ES-I3 (cell line): ENCODE results near the gene ZNF554.
"Not testable (repeated sequence)": the region's sequence is repeated elsewhere in the genome, so short reads cannot be mapped to it uniquely, and the experiment has no call there.

ENCODE experiments used
- H3K36me3 ChIP-seq: 2 replicates; pipeline ENCODE4 v1.6.1; 2013; ENCODE audit warnings: mild to moderate bottlenecking, low read length, control low read depth, moderate library complexity; ENCODE audit not compliant: insufficient read depth
- H3K4me1 ChIP-seq: 2 replicates; pipeline ENCODE4 v1.6.1; 2013; ENCODE audit warnings: mild to moderate bottlenecking, control low read depth, low read length; ENCODE audit not compliant: insufficient read depth
- H3K9ac ChIP-seq: 2 replicates; pipeline ENCODE4 v1.6.1; 2013; ENCODE audit warnings: low read depth, mild to moderate bottlenecking, low read length, moderate library complexity
- H3K9me3 ChIP-seq: 2 replicates; pipeline ENCODE4 v1.6.1; 2013; ENCODE audit warnings: mild to moderate bottlenecking, low read length, moderate library complexity; ENCODE audit not compliant: control insufficient read depth, insufficient read depth

ZNF554 gene

DNA sequence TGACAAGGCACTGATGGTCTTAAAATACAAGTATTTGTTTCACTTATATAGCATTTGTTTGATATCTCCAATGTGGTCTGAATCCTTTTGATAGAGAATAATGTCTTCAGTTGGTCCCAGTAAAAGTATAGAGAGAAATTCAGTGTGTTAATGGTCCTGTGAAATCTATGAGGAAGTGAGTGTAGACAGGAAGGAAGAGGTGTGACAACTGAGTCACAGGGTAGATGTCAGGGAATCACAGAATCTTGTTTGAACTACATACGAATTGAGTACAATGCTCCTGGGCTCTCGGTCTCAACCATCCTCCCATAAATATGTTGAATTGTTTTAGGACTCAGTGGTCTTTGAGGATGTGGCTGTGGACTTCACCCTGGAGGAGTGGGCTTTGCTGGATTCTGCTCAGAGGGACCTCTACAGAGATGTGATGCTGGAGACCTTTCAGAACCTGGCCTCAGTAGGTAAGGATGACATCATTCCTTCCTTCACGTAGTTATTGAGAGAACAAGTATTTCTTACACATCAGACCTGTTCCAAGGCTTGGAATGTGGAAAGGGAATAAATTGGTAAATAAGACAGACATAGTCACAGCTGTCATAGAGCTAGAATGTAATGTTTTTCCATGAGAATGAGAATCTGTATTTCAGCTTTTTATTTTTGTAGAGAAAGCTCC, 30.7 kb downstream of the ZNF554 start:
- H3K9ac ChIP-seq, result no peak overlapping the region
- H3K36me3 ChIP-seq, result peaks cover 36% of the 10 kb centered on the region
- H3K9me3 ChIP-seq, result peaks cover 48% of the 10 kb centered on the region
- no peaks in the 10 kb centered on the region for H3K4me1 ChIP-seq

GRCh38 chr19:2852598-2852997, 32.9 kb downstream of the ZNF554 start:
- H3K9me3 ChIP-seq, result peaks cover 54% of the 10 kb centered on the region
- H3K9ac ChIP-seq, result no peak overlapping the region
- peaks cover 38% of the 10 kb centered on the region for H3K36me3 ChIP-seq
- no peaks in the 10 kb centered on the region for H3K4me1 ChIP-seq

DNA sequence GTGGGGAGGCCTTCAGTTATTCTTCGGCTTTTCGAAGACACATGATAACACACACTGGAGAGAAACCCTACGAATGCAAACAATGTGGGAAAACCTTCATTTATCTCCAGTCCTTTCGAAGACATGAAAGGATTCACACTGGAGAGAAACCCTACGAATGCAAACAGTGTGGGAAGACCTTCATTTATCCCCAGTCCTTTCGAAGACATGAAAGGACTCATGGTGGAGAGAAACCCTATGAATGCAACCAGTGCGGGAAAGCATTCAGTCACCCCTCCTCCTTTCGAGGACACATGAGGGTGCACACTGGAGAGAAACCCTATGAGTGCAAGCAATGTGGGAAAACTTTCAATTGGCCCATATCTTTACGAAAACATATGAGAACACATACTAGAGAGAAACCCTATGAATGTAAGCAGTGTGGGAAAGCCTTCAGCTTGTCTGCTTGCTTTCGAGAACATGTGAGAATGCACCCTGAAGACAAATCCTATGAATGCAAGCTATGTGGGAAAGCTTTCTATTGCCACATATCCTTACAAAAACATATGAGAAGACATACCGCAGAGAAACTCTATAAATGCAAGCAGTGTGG, 33.4 kb downstream of the ZNF554 start:
- H3K9me3 ChIP-seq, result peaks cover 55% of the 10 kb centered on the region

GRCh38 chr19:2854849-2855248, 35.2 kb downstream of the ZNF554 start:
- Histone ChIP-seq H3K9me3 (peaks cover 52% of the 10 kb centered on the region), H3K36me3 (peaks cover 38% of the 10 kb centered on the region), H3K9ac (no peak overlapping the region), H3K4me1 (no peaks in the 10 kb centered on the region)

More for the DNA sequence above, 33.4 kb downstream of the ZNF554 start:
- Histone ChIP-seq H3K9ac (no peak overlapping the region), H3K4me1 (no peaks in the 10 kb centered on the region), H3K36me3 (peaks cover 38% of the 10 kb centered on the region)

DNA sequence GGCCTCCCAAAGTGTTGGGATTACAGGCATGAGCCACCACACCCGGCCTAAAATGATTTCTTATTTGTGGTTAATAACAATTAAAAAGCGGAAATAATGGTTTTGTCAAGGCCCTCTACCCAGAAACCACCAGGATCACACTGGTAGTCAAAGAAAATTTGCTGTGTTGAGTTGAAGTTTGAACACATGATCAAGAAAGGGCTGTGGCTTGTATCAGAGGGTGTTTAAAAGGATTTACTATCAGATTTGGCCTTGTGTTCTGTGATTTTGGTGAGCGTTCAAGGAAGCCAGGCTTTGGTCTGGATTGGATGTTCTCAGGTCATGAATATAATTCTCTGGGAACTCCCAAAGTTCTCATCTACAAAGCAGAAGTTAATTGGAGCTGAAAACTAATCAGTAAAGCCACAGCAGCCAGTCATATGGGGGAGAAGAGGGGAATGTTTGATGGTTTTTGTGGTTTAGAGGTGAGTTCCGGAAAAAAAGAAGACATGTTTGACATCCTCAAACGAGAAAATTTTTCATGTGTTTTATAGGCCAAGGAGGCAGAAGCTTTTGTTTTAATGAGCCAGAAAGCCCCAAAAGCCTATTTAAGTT, 36.9 kb downstream of the ZNF554 start:
- no peaks in the 10 kb centered on the region for H3K4me1 ChIP-seq
- H3K36me3 ChIP-seq, result peaks cover 34% of the 10 kb centered on the region
- H3K9ac ChIP-seq, result no peak overlapping the region
- peaks cover 43% of the 10 kb centered on the region for H3K9me3 ChIP-seq

DNA sequence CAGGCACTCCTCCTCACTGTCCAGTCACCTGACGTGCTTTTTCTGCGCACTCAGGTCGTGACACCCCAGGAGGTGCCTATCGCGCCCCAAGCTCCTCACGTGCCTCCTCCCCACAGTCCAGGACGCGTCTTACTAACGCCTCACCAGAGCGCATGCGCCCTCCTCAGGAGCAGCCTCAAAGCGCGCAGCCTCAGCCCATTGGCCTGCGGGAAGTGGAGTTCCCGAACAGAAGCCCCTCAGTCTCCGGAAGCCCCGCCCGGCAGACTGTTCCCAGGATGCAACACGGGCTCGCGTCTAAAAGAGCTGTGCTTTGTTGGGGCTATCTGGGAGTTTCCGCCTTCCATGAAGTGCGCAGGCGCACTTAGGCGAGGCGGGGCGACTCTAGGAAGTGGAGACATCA, 39.2 kb downstream of the ZNF554 start:
- H3K36me3 ChIP-seq, result peaks cover 12% of the 10 kb centered on the region; the same call in 1 of the 2 replicates
- peaks cover 25% of the 10 kb centered on the region for H3K9me3 ChIP-seq
- no peak overlapping the region for H3K9ac ChIP-seq
- no peaks in the 10 kb centered on the region for H3K4me1 ChIP-seq

- Histone ChIP-seq H3K9ac (no peak overlapping the region), H3K4me1 (no peaks in the 10 kb centered on the region), H3K36me3 (no peaks in the 10 kb centered on the region), H3K9me3 (peaks cover 4% of the 10 kb centered on the region)
Observed at GRCh38 chr19:2863816-2864215, 44.1 kb downstream of the ZNF554 start.

- H3K9me3 ChIP-seq, result no peaks in the 10 kb centered on the region
- no peaks in the 10 kb centered on the region for H3K4me1 ChIP-seq
- no peak overlapping the region for H3K9ac ChIP-seq
- H3K36me3 ChIP-seq, result no peaks in the 10 kb centered on the region
Observed at GRCh38 chr19:2865334-2866100, 45.8 kb downstream of the ZNF554 start.

DNA sequence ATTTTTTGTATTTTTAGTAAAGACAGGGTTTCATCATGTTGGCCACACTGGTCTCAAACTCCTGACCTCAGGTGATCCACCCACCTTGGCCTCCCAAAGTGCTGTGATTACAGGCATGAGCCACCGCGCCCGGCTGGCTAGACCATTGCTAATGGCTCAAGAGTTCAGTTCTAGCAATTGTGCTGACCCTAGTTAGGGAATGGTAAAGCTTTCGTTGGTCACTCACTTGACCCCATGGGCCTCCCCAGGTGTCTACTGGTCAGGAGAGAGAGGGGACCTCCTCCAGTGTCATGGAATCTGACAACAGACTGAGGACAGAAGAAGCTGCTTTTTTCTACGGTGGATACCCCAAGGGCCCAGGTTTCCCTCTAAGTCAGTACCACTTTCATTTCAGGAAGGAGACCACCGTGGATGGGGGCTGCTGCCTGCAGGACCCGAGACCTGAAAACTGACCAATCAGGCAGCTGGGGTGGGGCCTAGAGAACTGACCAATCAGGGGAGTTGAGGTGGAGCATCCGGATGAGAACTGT, 46.9 kb downstream of the ZNF554 start:
- Histone ChIP-seq H3K9me3 (no peaks in the 10 kb centered on the region), H3K36me3 (no peaks in the 10 kb centered on the region), H3K4me1 (no peaks in the 10 kb centered on the region), H3K9ac (no peak overlapping the region)

DNA sequence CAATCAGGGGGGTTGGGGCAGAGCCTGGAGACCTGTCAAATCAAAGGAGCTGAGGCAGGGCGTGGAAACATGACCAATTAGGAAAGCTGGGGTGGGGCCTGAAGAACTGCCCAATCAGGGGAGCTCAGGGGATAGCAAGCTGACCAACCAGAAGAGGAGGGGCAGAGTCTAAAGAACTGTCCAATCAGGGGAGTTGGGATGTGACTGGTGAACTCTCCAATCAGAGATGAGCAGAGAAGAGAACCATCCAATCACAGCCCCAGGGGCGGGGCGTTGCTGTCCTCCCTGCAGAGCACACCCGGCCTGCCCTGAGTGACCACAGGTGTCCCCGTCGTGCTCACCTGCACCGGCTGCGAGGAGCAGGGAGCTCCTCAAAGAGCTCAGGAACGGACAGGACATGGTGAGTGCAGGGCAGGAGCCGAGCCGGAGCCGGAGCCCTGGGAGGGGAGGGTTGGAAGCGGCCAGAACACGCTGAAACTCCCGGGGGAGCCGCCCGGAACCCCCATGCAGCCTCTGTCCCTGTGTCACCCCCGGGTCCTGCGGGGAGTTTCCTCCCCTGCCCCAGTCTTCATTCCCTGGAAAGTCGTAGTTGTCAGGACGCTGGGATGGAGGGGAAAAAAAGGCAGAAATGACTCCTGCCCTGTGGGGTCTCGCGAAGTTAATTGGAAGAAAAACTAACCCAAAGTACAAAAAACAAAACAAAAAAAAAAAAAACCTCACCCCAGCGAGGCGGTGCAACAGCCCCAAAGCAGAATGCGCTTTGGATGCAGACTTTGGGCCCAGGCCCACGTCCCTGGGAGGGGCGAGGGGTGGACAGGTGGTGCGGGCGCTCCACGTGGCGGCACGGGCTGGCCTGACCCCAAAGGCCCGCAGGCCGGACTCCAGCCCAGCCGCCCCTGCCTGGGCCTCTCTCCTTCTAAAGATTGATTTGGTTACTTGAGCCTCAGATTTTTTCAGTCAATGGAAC, 47.6 kb downstream of the ZNF554 start, which contains the start of gene ZNF556:
ZNF556 (plus strand) TSS at position 311 of the 967 bp plus-strand sequence; CDS start at position 398, 87 bp downstream.
- Histone ChIP-seq H3K36me3 (no peaks in the 10 kb centered on the region), H3K9me3 (no peaks in the 10 kb centered on the region), H3K4me1 (no peaks in the 10 kb centered on the region), H3K9ac (no peak within 1 kb of the TSS)

DNA sequence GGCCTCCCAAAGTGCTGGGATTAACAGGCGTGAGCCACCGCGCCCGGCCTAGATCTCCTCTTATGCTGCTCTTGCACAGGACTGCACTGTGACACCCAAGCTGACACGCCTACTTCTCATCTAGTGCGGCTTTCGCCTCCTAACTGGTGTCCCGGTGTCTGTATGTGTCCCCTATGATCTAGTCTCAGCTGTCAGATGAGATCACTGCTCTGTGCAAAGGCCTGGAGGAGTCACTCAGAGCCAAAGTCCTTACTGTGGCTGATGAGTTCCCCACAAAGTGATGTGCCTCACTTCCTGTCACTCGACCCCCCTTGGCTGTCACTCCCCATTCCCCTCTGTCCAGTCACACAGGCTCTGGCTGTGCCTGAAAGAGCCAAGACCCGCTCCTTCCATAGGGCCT, 50.0 kb downstream of the ZNF554 start:
- Histone ChIP-seq H3K9ac (no peak overlapping the region), H3K9me3 (no peaks in the 10 kb centered on the region), H3K4me1 (no peaks in the 10 kb centered on the region), H3K36me3 (no peaks in the 10 kb centered on the region)

- H3K9ac ChIP-seq, H3K4me1 ChIP-seq, H3K9me3 ChIP-seq, H3K36me3 ChIP-seq: not testable (repeated sequence)
Observed at GRCh38 chr19:2872175-2872574, 52.5 kb downstream of the ZNF554 start.

- H3K9ac ChIP-seq, result no peak overlapping the region
- H3K9me3 ChIP-seq, result no peaks in the 10 kb centered on the region; the same call in none of the 2 replicates
- H3K4me1 ChIP-seq, result no peaks in the 10 kb centered on the region
- no peaks in the 10 kb centered on the region for H3K36me3 ChIP-seq
Observed at GRCh38 chr19:2877398-2878331, 58.0 kb downstream of the ZNF554 start.
